Bronchial epithelial cell (primary cell): Measurements from ENCODE around the gene TMPRSS4. TPM values are rescaled to one million over a fixed set of nuclear protein-coding genes. Genes with fewer than 3 reads are reported as not detected.

Experiments used
- DNase-seq: peaks from one replicate; pipeline ENCODE4 v3.0.0-alpha.2; 2010; ENCODE audit warnings: low read depth
- FAIRE-seq: peaks from 2 replicates; lab custom pipeline; 2011; peaks lifted over from hg19 to GRCh38; lab: Jason Lieb, UNC
- H3K27me3 ChIP-seq: 2 replicates; pipeline ENCODE4 v1.5.1; 2011; ENCODE audit warnings: low read length; ENCODE audit not compliant: control insufficient read depth, insufficient read depth
- H3K36me3 ChIP-seq: 2 replicates; pipeline ENCODE4 v1.5.1; 2011; ENCODE audit warnings: low read length; ENCODE audit not compliant: control insufficient read depth, insufficient read depth
- H3K4me3 ChIP-seq: 2 replicates; pipeline ENCODE4 v1.5.1; 2011; ENCODE audit warnings: mild to moderate bottlenecking, low read depth, low read length, control low read depth
- CTCF ChIP-seq: IDR thresholded peaks from 2 replicates; pipeline ENCODE4 v1.5.1; 2011; ENCODE audit warnings: mild to moderate bottlenecking, moderate library complexity, low read length, control low read depth, inconsistent platforms; ENCODE audit not compliant: insufficient read depth, severe bottlenecking
- total RNA-seq: library from RNA; depleted of rRNA; stranded (reverse); fragments of >200 nt; gene quantifications from 2 replicates; pipeline ENCODE4 v1.2.1, GENCODE V29; 2014

Gene TMPRSS4
- total RNA-seq, 1 donor from 2014 or later: 42.4 TPM

GRCh38 chr11:118086913-118087768, 10.3 kb downstream of the TMPRSS4 start, which contains the start of gene SMIM35:
SMIM35 (minus strand) TSS chr11:118086963; CDS start chr11:118086757, 206 bp downstream.
- Histone ChIP-seq H3K27me3 (no peaks in the 10 kb centered on the region), H3K4me3 (no peak within 1 kb of the TSS), H3K36me3 (no peaks in the 10 kb centered on the region)
- FAIRE-seq (no peak), DNase-seq (no peak)
- TF ChIP-seq CTCF: no peak

DNA sequence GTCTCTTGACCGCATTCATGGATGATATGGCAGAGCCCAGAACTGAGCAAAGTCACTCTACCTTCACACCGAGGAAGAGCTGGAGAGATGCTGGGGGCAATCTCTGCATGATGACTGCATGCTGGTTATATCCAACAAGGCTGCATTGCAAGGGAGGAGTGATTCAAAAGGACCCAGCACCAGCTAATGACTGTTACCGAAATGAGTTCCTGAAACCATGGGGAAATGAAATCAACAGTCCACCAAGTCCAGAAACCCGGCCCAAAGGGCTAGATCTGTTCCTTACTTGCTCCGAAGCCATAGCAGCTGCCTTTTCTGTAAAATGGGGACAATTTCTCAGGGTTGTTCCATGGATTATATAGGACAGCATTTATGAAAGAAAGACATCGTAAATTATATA, 11.1 kb downstream of the TMPRSS4 start:
- no peak overlapping the region for H3K4me3 ChIP-seq
- DNase-seq: no peak
- no peaks in the 10 kb centered on the region for H3K36me3 ChIP-seq
- H3K27me3 ChIP-seq: no peaks in the 10 kb centered on the region
- FAIRE-seq: peak; percentile 83
- TF ChIP-seq CTCF: no peak

DNA sequence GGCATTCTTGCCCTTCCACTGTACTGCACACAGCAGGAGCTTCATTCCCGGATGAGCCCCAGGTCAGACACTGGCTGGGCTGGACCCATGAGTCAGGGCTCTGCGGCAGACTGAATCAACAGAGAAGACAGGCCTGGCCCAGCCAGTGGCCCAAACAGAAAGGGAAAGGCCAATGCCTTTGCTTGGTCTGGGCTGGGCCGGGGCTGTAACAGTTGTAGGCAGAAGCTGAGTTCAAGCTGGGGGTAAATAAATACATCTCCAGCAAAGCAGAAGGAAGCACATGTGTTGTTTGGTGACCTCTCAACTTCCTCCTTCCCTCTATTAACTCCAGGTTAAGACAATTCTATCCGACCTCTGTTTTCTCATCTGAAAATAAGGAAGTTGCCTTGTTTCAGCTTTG, 11.7 kb downstream of the TMPRSS4 start:
- no peaks in the 10 kb centered on the region for H3K27me3 ChIP-seq
- FAIRE-seq (no peak), DNase-seq (peak; percentile 67)
- no peaks in the 10 kb centered on the region for H3K36me3 ChIP-seq
- H3K4me3 ChIP-seq: no peak overlapping the region
- TF ChIP-seq CTCF: no peak

DNA sequence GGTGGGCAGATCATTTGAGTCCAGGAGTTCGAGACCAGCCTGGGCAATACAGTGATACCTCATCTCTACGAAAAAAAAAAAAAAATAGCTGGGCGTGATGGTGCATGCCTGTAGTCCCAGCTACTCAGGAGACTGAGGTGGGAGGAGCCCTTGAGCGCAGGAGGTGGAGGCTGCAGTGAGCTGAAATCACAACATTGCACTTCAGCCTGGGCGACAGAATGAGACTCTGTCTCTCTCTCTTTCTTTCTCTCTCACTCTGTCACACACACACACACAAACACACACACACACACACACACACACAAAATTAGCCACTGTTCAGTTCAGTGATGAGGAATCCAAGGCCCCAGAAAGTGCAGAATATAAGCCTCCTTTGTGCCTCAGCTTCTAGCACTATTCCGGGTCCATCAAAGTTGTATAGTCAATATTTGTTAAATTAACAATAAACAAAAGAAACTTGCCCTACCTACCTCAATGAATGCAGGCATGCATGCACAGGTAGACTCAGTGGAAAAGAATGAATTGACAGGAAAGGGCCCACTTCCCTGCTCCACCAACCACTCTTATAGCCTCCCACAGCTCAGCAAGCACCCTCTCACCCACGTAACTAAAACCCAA, 13.8 kb downstream of the TMPRSS4 start:
- FAIRE-seq (no peak), DNase-seq (peak; percentile 71)
- no peak overlapping the region for H3K4me3 ChIP-seq
- no peaks in the 10 kb centered on the region for H3K36me3 ChIP-seq
- TF ChIP-seq CTCF: no peak
- no peaks in the 10 kb centered on the region for H3K27me3 ChIP-seq

GRCh38 chr11:118091690-118092089, 14.8 kb downstream of the TMPRSS4 start:
- Histone ChIP-seq H3K27me3 (no peaks in the 10 kb centered on the region), H3K4me3 (no peak overlapping the region), H3K36me3 (no peaks in the 10 kb centered on the region)
- TF ChIP-seq CTCF: no peak
- FAIRE-seq (no peak), DNase-seq (no peak)
